ENCODE data around the gene PTX3.

Gene PTX3

GRCh38 chr3:157447026-157447694 is 10.5 kb downstream of the PTX3 start:
- in situ Hi-C loops (cut with MboI; ENCODE audit: low pct_unique_long_range_greater_than_20kb, low sequenced_read_pairs, unreplicated experiment), result no loop called here
- TF ChIP-seq CTCF (IDR thresholded peaks at IDR 0.05; ENCODE audit: extremely low read depth, insufficient read depth, missing control alignments), result no peak
- DNase-seq (ENCODE audit: low spot score), result no peak

- no peak for DNase-seq (ENCODE audit: low spot score)
- TF ChIP-seq CTCF (IDR thresholded peaks at IDR 0.05; ENCODE audit: extremely low read depth, insufficient read depth, missing control alignments), result no peak
- in situ Hi-C loops (cut with MboI; ENCODE audit: low pct_unique_long_range_greater_than_20kb, low sequenced_read_pairs, unreplicated experiment), result no loop called here
Measured at GRCh38 chr3:157452097-157452496, 15.4 kb downstream of the PTX3 start.

- no peak for DNase-seq (ENCODE audit: low spot score)
- TF ChIP-seq CTCF (IDR thresholded peaks at IDR 0.05; ENCODE audit: extremely low read depth, insufficient read depth, missing control alignments), result no peak
- in situ Hi-C loops (cut with MboI; ENCODE audit: low pct_unique_long_range_greater_than_20kb, low sequenced_read_pairs, unreplicated experiment), result no loop called here
Measured at GRCh38 chr3:157453824-157454223, 17.2 kb downstream of the PTX3 start.

GRCh38 chr3:157459706-157460105 is 23.1 kb downstream of the PTX3 start:
- in situ Hi-C loops (cut with MboI; ENCODE audit: low pct_unique_long_range_greater_than_20kb, low sequenced_read_pairs, unreplicated experiment), result no loop called here
- TF ChIP-seq CTCF (IDR thresholded peaks at IDR 0.05; ENCODE audit: extremely low read depth, insufficient read depth, missing control alignments), result no peak
- DNase-seq (ENCODE audit: low spot score), result no peak

GRCh38 chr3:157460253-157460652 is 23.6 kb downstream of the PTX3 start:
- in situ Hi-C loops (cut with MboI; ENCODE audit: low pct_unique_long_range_greater_than_20kb, low sequenced_read_pairs, unreplicated experiment), result no loop called here
- TF ChIP-seq CTCF (IDR thresholded peaks at IDR 0.05; ENCODE audit: extremely low read depth, insufficient read depth, missing control alignments), result no peak

GRCh38 chr3:157463816-157464215 is 27.2 kb downstream of the PTX3 start:
- DNase-seq (ENCODE audit: low spot score), result no peak
- TF ChIP-seq CTCF (IDR thresholded peaks at IDR 0.05; ENCODE audit: extremely low read depth, insufficient read depth, missing control alignments), result no peak
- in situ Hi-C loops (cut with MboI; ENCODE audit: low pct_unique_long_range_greater_than_20kb, low sequenced_read_pairs, unreplicated experiment), result no loop called here

More at GRCh38 chr3:157460253-157460652, 23.6 kb downstream of the PTX3 start:
- DNase-seq (ENCODE audit: low spot score), result no peak

Measured in GM13977 (cell line).